Forelimb muscle (tissue), 1 donor: Measurements from ENCODE around the gene ASXL1. TPM values are rescaled to one million over a fixed set of nuclear protein-coding genes. Genes with fewer than 3 reads are reported as not detected.

Experiments used
- DNase-seq: peaks from one replicate; pipeline ENCODE4 v3.0.0-alpha.2; 2013; ENCODE audit warnings: low read depth
- polyA plus RNA-seq: library from polyadenylated mRNA; unstranded; fragments of 120-200 nt; gene quantifications from one replicate; pipeline ENCODE4 v1.2.1, GENCODE V29; 2013; ENCODE audit not compliant: insufficient read length

Gene ASXL1
- polyA plus RNA-seq, 1 donor = 32.5 TPM

DNA sequence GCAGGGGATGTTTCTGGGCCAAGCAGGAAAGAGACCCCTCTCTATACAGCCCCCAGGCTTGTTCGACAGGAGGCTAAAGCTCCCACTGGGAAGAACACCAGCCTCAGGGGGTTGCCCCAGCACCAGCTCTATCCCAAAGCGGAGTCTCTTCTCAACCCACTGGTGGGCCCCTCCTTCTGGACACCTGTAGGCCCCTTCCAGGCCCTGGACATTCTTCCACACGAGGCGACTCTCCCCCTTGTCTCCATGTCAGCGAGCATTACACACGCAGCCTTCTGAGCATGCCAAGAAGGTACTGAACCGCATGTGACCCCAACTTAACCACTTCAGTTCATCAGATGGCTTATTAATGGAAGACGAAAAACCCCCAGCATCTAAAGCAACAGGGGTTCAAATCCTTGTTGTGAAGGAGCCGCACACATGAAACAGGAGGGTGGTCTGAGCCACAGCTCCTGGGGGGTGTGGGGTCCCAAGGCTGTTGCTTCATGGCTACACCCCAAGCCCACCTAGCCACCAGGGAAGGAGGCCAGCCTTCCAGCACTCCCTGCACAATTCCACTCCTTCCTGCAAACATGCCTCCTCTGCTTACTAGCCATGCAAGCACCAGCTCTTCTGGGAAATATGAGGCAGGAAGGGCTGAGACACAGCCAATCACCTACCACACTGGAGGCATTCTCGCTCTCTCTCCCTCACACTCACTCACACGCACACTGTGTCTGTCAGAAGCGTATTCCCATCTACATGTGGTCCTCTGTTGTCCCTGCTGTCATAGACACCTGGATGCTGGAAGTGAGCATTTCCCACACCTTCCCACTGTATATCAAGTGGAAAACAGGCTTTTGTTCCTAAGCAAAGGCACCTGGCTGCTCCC lies 122.5 kb downstream of the ASXL1 start:
- no peak for DNase-seq

DNA sequence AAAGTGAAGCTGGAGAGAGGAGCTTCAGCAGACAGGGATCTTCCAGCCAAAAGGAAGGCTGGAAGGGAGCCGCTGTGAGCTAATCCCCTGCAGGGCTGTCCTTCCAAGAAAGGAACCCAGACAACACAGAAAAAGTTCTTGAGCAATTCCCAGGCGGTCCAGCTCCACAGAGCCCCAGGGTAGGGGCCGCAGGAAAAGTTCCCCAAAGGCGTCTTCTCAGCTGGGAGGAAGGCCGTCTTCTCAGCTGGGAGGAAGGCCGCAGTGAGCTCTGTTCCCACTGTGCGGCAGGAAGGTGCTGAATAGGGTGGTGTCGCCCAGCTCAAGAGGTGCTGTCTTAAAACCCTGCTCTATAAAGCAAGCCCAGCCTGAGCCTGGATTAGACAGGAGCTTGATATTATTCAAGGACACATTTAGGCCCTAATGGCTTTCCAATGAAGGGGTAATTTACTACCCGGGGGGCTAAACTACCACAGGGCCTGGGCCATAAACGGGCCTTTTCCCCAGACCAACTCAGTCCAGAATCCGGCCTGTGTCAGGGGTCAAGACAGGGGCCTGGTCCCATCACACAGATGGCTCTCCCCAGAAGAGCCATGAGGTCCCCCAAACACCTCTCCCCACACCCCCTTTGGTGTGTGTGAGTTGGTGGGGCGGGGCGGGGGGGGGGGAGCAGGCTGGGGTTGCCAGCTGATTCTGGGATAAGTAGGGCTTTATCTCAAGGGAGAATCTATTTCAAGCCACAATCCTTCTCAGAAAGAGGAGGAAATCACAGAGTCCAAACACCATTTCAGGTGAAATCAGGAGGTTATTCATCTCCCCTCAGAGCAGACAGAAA lies 123.4 kb downstream of the ASXL1 start:
- DNase-seq = no peak

DNA sequence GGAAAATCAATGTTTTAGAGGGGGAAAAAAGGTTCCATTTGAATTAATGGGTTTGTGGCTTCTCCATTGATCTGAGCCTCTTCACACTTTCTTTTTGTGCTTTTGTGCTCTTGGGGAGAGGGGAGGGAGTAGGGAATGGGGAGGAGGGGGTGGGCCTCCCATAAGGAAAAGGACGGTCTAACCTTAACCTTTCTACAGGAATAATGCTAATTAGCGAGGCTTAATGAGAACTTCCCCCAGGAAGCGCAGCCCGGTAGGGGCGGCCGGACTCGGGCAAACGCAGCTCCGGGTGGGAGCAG lies 124.0 kb downstream of the ASXL1 start:
- DNase-seq = no peak

DNA sequence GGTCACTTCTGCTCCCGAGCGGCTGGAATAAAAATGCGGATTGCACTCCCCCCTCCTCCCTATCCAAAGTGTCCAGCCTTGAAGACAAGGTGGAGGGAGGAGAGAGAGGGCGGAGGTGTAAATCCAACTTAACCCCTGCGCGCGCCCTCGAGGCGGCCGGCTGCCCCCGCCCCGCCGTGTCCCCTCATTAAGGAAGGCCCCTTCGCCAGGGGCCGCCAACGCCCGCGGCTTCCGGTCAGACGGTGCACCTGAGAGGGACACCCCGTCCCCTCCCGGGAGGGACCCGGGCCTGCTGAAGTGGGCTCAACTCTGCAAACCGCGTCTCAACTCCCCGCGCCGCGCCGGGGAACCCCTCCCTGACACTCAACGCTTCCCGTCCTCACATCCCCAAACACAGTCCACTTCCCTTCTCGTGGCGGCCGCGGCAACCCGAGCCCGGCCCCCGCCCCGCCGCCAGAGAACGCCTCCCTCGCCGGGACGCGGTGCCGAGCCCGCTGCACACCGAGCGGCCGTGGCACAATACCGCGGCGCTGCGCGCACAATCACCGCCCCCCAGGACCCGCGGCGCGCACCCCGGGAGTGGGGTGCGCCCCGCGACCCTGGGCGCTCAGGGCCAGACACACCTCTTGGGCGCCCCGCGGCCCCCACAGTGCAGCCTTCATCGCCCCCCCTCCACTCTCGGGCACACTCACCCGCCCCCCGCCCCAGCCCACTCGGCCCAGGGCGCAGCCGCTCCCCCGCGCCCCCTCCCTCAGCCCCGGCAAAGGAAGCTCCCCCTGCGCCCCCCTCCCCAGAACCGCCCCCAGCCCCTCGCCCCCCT lies 124.5 kb downstream of the ASXL1 start:
- no peak for DNase-seq

DNA sequence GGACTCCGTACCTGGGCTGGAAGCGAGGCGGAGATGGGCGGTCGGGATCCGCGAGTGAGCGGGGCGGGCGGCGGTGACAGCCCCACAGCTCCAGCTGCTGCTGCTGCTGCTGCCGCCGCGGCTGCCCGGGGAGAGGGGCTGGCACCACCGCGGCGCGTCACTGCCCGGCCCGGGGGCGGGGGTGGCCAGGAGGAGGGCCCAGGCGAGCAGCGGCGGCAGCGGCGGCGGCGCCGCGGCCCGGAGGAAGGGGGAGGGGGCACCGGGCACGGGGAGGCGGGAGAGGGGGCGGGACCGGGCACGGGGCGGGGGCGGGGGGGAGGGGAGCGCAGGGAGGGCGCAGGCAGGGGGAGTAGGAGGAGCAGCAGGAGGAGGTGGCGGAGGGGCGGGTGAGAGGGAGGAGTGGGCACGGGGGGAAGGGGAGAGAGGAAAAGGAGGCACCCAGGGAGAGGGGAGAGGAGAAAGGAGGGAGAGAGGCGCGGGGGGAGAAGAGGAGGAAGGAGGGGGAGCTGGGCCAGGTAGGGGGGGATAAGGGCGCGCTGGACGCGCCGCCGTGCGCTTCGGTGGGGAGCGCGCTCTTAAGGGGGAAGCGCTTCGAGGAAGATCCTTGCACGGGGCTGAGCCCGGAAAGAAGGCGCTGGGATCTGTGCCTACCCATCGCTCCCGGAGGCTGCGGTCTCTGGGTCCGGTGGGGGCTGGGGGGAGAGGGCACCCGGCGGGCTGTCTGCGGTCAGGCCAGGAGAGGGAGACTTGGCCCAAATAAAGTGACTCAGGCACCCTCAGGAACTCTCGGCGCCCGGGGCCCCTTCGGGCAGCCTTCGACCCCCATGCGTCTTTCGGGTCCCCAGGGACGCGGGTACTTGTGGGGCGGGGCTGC lies 125.5 kb downstream of the ASXL1 start:
- no peak for DNase-seq

DNA sequence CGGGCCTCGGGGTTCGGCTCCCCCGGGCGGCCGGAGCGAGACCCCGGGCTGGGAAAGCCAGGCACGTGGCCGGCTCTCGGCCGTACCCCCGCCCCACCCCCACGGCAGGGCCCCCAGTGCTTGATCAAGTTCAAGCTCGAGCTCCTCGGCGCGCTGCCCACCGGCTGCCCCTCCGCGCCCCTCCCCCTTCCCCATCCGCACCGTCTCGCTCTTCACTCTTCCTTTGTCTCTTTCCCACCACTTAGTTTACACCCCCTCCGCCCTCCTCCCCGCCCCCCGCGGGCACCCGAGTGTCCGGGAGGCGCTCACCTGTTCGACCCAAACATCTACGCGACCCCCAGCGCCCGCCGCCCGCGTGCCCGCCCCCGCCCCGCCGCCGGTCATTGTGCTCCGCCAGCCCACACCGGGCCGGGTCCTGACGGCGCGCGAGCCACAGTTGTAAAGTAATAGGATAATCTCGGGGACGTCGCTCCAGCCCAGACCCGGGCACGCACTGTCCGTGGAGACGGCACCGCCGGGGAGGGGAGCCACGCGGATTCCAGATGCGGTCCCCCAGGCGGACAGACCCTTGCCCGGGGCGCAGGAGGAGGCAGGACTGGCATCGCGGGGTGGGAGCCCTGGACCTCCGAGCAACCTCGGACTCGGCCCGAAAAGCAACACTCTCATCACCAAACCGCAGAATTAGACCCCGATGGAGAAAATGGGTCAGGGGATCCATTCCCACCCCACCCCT lies 126.3 kb downstream of the ASXL1 start:
- no peak for DNase-seq

DNA sequence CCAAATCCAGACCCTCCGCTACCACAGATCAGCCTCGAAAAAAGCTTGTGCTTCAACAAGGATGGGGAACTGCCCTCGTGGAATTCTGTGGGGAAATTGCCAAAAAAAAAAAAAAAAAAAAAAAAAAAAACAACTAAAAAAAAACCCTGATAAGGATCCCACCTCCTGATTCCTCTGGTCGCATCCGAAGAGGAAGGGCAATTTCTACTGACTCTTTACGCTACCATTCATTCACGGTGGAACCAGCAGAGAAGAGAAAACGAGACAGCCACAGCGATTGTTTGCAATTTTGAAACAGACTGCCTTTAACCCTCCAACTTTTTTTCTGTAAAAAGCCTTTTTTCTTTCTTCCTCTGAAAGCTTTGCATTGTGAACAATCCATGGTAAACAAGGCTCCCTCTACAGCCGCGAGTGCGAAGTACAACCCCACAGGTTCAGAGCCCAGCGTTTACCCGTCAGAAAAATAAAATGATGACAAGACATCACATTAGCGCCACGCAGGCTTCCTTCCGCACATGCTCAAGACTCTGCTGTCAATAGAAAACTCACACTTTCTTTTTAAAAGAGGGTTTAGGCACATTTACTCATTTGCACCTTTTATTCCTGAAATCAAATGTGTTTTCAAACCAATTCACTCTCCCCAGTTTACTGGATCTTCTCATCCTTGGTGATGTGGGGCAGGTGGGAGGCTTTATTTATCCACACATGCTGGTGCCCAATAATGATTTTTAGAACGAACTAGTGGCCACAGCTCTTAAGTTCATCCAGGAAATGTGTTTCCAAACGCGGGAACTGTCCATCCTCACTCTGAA lies 127.0 kb downstream of the ASXL1 start:
- DNase-seq = peak; percentile 77

DNA sequence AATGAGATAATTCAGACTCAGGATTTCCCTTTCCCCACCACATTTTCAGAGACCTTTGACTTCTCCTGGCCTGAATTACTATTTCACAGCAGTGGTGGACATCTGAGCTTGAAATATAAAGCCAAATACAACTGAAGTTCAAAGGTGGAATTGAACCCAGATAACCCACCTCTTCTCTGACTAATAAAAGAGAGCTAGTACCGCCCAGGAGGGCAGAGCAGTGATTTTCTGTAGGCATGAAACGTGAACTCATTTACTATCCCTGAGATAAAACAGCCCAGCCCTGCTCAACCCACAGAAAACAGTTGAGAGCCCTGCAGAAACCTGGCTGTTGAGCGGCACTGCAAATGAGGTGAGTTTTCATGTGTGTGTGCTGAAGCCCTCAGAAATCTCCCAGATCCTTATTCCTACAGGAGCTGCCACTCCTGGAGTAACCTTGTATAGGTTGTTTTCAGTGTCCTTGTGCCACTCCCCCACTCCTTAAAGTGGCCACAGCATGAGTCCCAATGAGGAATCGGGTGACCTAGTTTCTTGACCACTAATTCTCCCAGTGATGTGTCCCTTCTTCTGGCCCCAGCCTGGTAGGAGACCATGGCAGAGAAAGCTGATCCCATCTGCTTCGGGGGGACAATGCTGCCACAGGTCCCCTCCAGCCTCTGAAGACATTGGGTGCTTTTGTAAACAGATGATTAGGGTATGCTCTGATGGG lies 127.8 kb downstream of the ASXL1 start:
- DNase-seq = no peak

DNA sequence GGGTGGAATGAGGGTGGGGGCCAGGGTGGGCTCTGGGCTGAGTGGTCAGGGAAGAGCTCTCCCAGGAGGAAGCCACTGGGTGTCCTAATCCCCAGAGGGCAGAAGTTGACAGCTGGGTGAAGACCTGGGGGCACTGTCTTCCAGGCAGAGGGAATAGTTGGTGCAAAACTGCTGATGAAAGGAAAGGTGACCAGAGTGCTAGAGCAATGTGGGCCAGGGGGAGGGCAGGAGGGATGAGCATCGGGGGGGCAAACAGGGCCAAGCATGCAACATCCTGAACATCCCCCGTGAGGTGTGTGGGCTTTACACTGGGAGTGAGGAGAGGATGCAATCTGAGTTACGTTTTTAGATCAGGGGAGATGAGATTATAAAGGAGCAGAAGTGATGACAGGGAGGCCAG lies 129.2 kb downstream of the ASXL1 start:
- DNase-seq = no peak

DNA sequence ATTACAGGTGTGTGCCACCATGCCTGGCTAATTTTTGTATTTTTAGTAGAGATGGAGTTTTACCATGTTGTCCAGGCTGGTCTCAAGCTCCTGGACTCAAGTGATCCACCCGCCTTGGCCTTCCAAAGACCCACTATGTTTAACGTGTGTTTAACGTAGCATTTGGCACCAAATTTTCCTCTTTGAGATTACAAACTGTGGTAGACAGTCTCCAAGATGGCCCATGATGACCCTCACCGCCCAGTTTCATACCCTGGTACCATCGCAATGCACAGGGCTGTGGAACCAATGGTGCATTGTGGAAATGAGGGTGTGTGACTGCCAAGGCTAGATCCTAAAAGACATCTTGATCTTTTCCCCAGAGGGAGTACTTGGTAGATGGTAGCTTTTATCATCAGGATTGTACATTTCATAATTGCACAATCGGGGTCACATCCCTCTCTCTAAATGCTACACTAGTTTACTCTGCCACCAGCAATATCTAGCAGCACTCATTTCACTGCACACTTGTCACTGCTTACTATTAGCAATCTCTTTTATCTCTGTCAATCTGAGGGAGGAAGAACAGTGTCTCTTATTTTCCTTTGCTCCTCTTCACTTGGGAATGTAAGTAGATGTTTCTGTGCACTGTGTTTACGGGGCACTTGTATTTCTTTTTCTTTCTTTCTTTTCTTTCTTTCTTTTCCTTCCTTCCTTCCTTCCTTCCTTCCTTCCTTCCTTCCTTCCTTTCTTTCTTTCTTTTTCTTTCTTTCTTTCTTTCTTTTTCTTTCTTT lies 130.1 kb downstream of the ASXL1 start:
- no peak for DNase-seq

Other genes with a start within 250 kb of the ASXL1 start
- 38.5 TPM for gene TM9SF4, start 248.6 kb upstream of the ASXL1 start, polyA plus RNA-seq
- gene PLAGL2, start 150.6 kb upstream of the ASXL1 start, polyA plus RNA-seq = 9.8 TPM
- 25.7 TPM for gene POFUT1, start 150.5 kb upstream of the ASXL1 start, polyA plus RNA-seq
- 10.5 TPM for gene KIF3B, start 80.7 kb upstream of the ASXL1 start, polyA plus RNA-seq
- 14.8 TPM for gene NOL4L, start 227.0 kb downstream of the ASXL1 start, polyA plus RNA-seq